Uterus (tissue), 4 donors: ENCODE measurements around the gene SERPIND1. TPM values are rescaled to one million over a fixed set of nuclear protein-coding genes. Genes with fewer than 3 reads are reported as not detected.
"Not testable (repeated sequence)": the region's sequence is repeated elsewhere in the genome, so short reads cannot be mapped to it uniquely, and the experiment has no call there.

ENCODE experiments used
- DNase-seq, 2 donors: peaks; one replicate each; pipeline ENCODE4 v3.0.0-alpha.2; 2019 to 2020
- H3K27ac ChIP-seq, 2 donors: fragments of 200-600 bp; sonication (generic); 1 replicate in 1 of 2; 2 replicates in 1 of 2; pipeline ENCODE4 v1.5.1; 2016 to 2018
- H3K27me3 ChIP-seq, 2 donors: fragments of 200-600 bp; sonication (generic); one replicate each; pipeline ENCODE4 v1.5.1; 2018 to 2019; ENCODE audit warnings: control low read depth in 1 of 2
- H3K36me3 ChIP-seq, 2 donors: fragments of 200-600 bp; sonication (generic); one replicate each; pipeline ENCODE4 v1.5.1; 2019; ENCODE audit warnings: control low read depth in 1 of 2
- H3K4me1 ChIP-seq, 2 donors: fragments of 200-600 bp; sonication (generic); one replicate each; pipeline ENCODE4 v1.5.1; 2018 to 2019; ENCODE audit warnings: control low read depth in 1 of 2
- H3K4me3 ChIP-seq, 2 donors: fragments of 200-600 bp; sonication (generic); 1 replicate in 1 of 2; 2 replicates in 1 of 2; pipeline ENCODE4 v1.5.1; 2018 to 2019; ENCODE audit warnings: mild to moderate bottlenecking in 1 of 2
- H3K9me3 ChIP-seq, 2 donors: fragments of 200-600 bp; sonication (generic); one replicate each; pipeline ENCODE4 v1.5.1; 2019; ENCODE audit warnings: control low read depth in 1 of 2
- POLR2A ChIP-seq, 2 donors: fragments of 450-650 bp; IDR thresholded peaks; one replicate each; pipeline ENCODE4 v1.6.1; 2016; ENCODE audit warnings: antibody characterized with exemption in 2 of 2, mild to moderate bottlenecking in 1 of 2, moderate library complexity in 1 of 2
- intact Hi-C: fragments of 100-400 bp; cut with DNase I; formaldehyde crosslinking; loops from one replicate; pipeline ENCODE4 v1.15.1; 2023; ENCODE audit warnings: low total_unique reads
- total RNA-seq, 4 donors: library from RNA; depleted of rRNA in 3 of 4; stranded (reverse); fragments of >200 nt in 3 of 4; gene quantifications; one replicate each; pipeline versions ENCODE4 v1.1.0 to v1.2.4, GENCODE V29; 2014 to 2023
- TF ChIP-seq, protein P1 (sequence below), 4 experiments: fragments of 200-600 bp in 2 of 4; fragments of 450-650 bp in 2 of 4; sonication (generic) in 2 of 4; IDR thresholded peaks; one replicate each; pipeline ENCODE4 v1.5.1; 2016 to 2019; ENCODE audit warnings: antibody characterized with exemption in 4 of 4, mild to moderate bottlenecking in 2 of 4, moderate library complexity in 1 of 4
- donor health status: DM: yes; HTN: yes; CAD: no.

SERPIND1 gene
- total RNA-seq, 4 donors from 2014 or later: 1.0 to 4.5 TPM; not detected in 2

DNA sequence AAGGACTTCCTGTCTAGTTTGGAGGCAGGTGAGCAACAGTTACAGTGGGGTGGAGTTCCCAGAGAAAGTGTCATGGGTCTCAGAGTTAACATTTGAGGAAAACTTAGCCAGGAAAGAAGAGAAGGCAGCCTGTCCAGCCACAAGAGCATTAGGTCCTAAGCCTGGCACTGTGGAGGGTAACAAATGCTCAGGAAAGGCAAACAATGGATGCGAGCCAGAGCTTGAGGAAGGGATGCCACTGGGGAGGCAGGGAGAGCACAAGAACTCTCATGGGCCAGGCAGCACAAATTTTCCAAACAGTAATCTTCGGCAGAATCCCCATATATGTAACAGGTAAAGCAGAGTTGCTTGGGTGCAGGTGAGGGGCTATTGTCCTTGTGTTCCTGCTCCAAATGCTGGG, 8.0 kb upstream of the SERPIND1 start:
- Histone ChIP-seq H3K4me3 (no peak overlapping the region), H3K36me3 (no peaks in the 10 kb centered on the region), H3K9me3 (no peaks in the 10 kb centered on the region), H3K27ac (no peak overlapping the region), H3K27me3 (no peaks in the 10 kb centered on the region), H3K4me1 (no peaks in the 10 kb centered on the region)
- DNase-seq: no peak
- intact Hi-C loops: no loop called here
- no peak for TF ChIP-seq POLR2A (IDR thresholded peaks at IDR 0.05)
- TF ChIP-seq, protein P1, sequence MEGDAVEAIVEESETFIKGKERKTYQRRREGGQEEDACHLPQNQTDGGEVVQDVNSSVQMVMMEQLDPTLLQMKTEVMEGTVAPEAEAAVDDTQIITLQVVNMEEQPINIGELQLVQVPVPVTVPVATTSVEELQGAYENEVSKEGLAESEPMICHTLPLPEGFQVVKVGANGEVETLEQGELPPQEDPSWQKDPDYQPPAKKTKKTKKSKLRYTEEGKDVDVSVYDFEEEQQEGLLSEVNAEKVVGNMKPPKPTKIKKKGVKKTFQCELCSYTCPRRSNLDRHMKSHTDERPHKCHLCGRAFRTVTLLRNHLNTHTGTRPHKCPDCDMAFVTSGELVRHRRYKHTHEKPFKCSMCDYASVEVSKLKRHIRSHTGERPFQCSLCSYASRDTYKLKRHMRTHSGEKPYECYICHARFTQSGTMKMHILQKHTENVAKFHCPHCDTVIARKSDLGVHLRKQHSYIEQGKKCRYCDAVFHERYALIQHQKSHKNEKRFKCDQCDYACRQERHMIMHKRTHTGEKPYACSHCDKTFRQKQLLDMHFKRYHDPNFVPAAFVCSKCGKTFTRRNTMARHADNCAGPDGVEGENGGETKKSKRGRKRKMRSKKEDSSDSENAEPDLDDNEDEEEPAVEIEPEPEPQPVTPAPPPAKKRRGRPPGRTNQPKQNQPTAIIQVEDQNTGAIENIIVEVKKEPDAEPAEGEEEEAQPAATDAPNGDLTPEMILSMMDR (IDR thresholded peaks at IDR 0.05): no peak

DNA sequence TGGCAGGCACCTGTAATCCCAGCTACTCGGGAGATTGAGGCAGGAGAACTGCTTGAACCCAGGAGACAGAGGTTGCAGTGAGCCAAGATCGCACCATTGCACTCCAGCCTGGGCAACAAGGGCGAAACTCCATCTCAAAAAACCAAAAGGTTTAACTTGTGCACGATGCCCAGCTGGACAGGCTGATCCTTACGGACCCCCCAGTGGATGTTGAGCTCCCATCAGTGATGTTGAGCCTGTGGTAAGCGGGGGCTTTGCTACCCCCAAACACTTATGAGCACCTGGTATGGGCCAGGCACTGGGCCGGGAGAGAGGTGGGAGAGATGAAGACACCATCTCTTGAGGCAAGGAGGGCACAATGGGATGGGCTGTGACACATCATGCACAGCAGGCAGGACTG, 7.4 kb upstream of the SERPIND1 start:
- Histone ChIP-seq H3K9me3 (no peaks in the 10 kb centered on the region), H3K4me3 (no peak overlapping the region), H3K27ac (no peak overlapping the region), H3K27me3 (no peaks in the 10 kb centered on the region), H3K4me1 (no peaks in the 10 kb centered on the region), H3K36me3 (no peaks in the 10 kb centered on the region)
- TF ChIP-seq POLR2A (IDR thresholded peaks at IDR 0.05): no peak
- TF ChIP-seq, protein P1 (IDR thresholded peaks at IDR 0.05): no peak
- DNase-seq: no peak
- intact Hi-C loops: no loop called here

DNA sequence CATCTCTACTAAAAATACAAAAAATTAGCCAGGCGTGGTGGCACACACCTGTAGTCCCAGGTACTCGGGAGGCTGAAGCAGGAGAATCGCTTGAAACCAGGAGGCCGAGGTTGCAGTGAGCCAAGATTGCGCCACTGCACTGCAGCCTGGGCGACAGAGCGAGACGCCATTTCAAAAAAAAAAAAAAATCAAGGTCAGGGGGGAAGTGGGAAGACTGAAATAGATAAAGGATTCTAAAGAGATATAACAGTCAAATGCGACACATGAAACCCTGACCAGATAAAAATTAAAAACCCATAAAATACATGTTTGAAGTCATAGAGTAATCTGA, 4.5 kb upstream of the SERPIND1 start:
- H3K27me3 ChIP-seq, H3K36me3 ChIP-seq, H3K4me1 ChIP-seq, H3K9me3 ChIP-seq, DNase-seq, H3K27ac ChIP-seq, H3K4me3 ChIP-seq, intact Hi-C loops: not testable (repeated sequence)

DNA sequence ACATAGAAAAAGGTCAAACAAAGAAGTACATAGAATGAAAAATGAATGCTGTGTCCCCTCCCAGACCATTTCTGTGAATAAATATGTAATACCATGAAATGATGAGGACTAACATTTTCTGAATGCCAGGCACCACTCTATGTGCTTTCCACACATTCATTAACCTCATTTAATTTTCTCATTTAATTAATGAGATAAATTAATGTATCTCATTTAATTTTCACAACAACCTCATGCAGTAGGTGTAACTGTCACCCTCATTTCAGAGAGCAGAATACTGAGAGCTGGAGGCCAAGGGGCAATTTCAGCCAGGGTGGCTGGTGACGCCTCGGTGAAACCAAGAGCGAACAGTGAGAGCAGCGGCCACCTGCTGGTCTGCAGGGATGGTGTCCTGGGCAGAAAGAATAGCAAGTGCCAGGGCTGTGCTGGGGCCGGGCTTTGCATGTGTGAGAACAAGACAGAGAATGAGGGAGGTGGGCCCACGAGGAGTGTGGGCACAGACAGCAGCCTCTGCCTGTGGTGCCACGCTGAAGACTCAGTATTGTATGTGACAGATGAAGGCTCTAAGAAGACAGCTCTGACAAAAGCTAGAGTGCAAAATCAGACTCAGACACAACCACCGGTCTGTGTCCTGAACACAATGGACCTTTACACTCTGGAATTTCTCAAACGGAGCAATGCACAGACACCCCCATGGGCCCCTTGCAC, 1.8 kb upstream of the SERPIND1 start:
- TF ChIP-seq POLR2A (IDR thresholded peaks at IDR 0.05): no peak
- TF ChIP-seq, protein P1 (IDR thresholded peaks at IDR 0.05): no peak
- Histone ChIP-seq H3K36me3 (no peaks in the 10 kb centered on the region), H3K9me3 (no peaks in the 10 kb centered on the region), H3K27ac (no peak overlapping the region), H3K4me3 (no peak overlapping the region), H3K4me1 (no peaks in the 10 kb centered on the region), H3K27me3 (no peaks in the 10 kb centered on the region)
- DNase-seq: no peak
- intact Hi-C loops: no loop called here

DNA sequence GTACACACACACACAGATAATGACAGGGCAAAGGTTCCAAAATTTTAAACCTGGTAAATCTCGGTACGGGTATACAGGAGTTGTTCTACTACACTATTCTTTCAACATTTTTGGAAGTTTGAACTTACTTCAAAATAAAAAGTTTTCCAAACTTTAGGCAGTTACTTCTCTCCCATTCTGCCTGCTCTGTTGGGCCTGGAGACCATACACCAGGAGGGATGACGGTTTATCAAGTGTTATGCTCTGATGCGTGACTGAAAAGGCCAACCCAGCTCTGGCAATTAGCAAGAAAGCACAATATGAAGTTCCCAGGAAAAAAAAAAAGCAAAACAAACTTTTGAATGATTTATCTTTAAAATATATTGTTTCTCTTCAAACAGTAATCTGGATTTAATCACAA, 969 bp downstream of the SERPIND1 start:
- no peak for DNase-seq
- peak overlapping the region; percentile 17 to 84 for H3K27ac ChIP-seq
- intact Hi-C loops: no loop called here
- H3K27me3 ChIP-seq: no peaks in the 10 kb centered on the region
- no peaks in the 10 kb centered on the region for H3K9me3 ChIP-seq
- H3K36me3 ChIP-seq: no peaks in the 10 kb centered on the region
- TF ChIP-seq, protein P1 (IDR thresholded peaks at IDR 0.05): no peak
- TF ChIP-seq POLR2A (IDR thresholded peaks at IDR 0.05): no peak
- H3K4me3 ChIP-seq: no peak overlapping the region
- no peaks in the 10 kb centered on the region for H3K4me1 ChIP-seq
